IPS-20b (cell line): ENCODE measurements around the gene KCNC4.

ENCODE experiments used
- H3K27ac ChIP-seq: one replicate; pipeline ENCODE4 v1.5.1; 2013; ENCODE audit warnings: low read length
- H3K27me3 ChIP-seq: 2 replicates; pipeline ENCODE4 v1.6.1; 2013; ENCODE audit warnings: mild to moderate bottlenecking, low read length, inconsistent platforms; ENCODE audit not compliant: insufficient read depth
- H3K36me3 ChIP-seq: 2 replicates; pipeline ENCODE4 v1.6.1; 2013; ENCODE audit warnings: low read depth, mild to moderate bottlenecking, inconsistent platforms, low read length, moderate library complexity; ENCODE audit not compliant: insufficient read depth
- H3K4me1 ChIP-seq: 2 replicates; pipeline ENCODE4 v1.6.1; 2013; ENCODE audit warnings: mild to moderate bottlenecking, control low read depth, inconsistent platforms, low read length, moderate library complexity; ENCODE audit not compliant: insufficient read depth
- H3K4me3 ChIP-seq: 2 replicates; pipeline ENCODE4 v1.5.1; 2013; ENCODE audit warnings: mild to moderate bottlenecking, low read length, inconsistent platforms
- H3K9ac ChIP-seq: 2 replicates; pipeline ENCODE4 v1.6.1; 2013; ENCODE audit warnings: low read depth, mild to moderate bottlenecking, inconsistent platforms, low read length, moderate library complexity
- H3K9me3 ChIP-seq: 2 replicates; pipeline ENCODE4 v1.6.1; 2013; ENCODE audit warnings: mild to moderate bottlenecking, low read depth, low read length, inconsistent platforms; ENCODE audit not compliant: insufficient read depth

Gene KCNC4

DNA sequence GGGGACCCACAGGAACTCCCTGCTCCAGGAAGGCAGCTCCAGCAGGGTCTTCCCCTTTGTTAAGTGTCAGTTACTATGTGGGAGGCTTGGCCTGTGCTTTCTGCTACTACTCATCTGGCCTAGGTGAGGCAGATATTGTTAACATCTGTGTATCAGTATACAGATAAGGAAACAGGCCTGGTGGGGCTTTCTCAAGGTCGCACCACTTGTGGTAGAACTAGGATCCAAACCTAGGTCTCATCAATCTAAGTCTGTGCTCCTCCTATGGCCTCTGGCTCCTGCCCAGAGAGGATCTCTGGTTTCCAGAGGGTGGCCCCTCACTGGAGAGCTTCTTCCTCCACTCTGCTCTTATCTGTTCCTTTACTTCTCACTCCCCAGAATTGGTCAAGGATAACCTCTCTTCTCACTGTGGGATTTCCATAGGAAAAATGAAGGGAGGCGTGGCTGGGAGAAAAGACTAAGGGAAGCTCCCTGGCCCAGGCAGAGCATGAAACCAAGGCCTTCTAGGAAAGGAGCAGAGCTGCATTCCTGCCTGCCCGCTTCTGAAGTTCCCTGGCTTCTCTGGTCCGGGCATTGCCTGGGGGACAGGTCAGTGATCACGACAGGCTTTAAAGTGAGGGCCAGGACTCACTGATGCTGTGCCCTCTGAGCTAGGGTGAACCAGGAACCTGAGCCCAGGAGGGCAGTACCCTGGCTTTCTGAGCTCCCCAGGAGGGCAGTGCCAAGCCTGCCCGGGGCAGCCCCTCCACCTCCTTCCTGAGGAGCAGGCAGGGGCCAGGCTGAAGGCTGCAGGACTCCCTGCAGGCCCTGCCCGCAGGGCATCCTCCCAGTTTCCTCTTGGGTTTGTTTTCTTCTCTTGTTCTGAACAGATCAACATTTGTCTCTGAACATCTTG, 5.8 kb downstream of the KCNC4 start:
- no peaks in the 10 kb centered on the region for H3K36me3 ChIP-seq
- H3K4me1 ChIP-seq: peaks cover 16% of the 10 kb centered on the region; the same call in 1 of the 2 replicates

DNA sequence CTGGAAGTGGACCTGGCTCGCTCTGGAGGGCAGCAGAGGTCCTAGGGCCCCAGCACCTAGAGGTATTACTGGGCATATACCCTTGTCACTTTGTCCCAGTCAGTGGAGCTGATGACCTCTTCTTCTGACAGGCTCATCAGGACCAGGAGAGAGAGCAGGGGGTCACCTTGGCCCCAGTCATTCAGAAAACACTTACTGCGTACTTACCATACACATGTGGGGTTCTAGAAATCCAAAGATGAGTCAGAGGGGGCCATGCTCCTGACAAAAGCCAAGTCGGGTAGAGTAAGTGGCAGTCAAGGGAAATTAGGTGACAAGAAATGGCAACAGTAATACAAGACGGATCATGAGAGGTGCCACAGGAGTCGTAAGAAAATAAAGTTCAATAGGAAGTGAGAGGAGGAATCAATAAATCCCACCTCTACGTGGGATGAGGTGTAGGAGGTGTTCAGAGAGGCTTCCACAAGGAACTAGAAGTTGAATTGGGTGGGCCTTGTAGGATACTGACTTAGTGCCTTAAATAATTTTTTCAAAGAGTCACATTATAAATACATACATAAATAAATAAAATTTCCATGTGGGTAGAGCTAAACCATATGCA, 6.8 kb downstream of the KCNC4 start:
- H3K27me3 ChIP-seq: peaks cover 23% of the 10 kb centered on the region
- peaks cover 16% of the 10 kb centered on the region; the same call in 1 of the 2 replicates for H3K4me1 ChIP-seq
- no peak overlapping the region for H3K9ac ChIP-seq
- no peaks in the 10 kb centered on the region for H3K9me3 ChIP-seq
- H3K36me3 ChIP-seq: no peaks in the 10 kb centered on the region
- H3K4me3 ChIP-seq: no peak overlapping the region
- H3K27ac ChIP-seq: no peak overlapping the region

More for the DNA sequence above, 5.8 kb downstream of the KCNC4 start:
- Histone ChIP-seq H3K27me3 (peaks cover 34% of the 10 kb centered on the region), H3K9me3 (no peaks in the 10 kb centered on the region), H3K9ac (no peak overlapping the region), H3K4me3 (no peak overlapping the region), H3K27ac (no peak overlapping the region)

DNA sequence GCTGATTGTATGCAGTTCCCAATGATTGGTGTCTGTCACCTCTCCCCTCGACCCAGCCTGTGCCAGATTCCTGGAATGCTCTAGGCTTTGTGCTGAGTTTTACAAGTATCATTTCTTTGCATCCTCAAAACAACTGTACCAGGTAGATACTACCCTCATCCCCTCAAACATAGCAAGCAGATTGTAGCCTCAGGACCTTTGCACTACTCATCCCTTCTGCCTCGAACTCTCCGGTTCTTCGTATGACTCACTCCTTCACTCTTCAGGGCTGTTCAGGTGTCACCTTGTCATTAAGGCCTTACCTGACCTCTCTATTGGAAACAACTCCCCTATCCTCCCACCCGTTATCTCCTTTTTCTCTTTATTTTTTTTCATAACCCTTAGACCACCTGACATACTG, 8.0 kb downstream of the KCNC4 start:
- Histone ChIP-seq H3K36me3 (no peaks in the 10 kb centered on the region), H3K27me3 (peaks cover 11% of the 10 kb centered on the region), H3K4me1 (peaks cover 5% of the 10 kb centered on the region; the same call in 1 of the 2 replicates), H3K9me3 (no peaks in the 10 kb centered on the region), H3K9ac (no peak overlapping the region), H3K27ac (no peak overlapping the region), H3K4me3 (no peak overlapping the region)

DNA sequence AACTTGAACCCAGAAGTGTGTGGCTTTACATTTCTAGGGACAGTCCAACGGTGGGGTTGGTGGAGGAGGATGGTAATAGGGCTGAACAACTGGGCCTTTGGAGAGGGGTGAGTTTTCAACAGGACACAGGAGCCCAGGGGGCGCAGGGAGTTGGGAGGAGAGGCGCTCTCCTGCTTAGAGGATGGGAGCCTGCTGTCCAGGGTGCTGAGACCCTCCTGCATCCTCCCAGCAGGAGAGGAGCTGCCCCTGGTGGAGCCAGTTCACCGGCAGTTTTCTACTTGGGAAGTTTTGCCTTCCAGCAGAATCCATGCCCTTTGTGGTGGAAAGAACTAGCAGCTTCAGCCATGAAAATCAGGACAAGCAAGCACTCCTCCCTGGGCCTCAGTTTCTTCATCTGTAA, 8.6 kb downstream of the KCNC4 start:
- Histone ChIP-seq H3K27me3 (peaks cover 5% of the 10 kb centered on the region; the same call in 1 of the 2 replicates), H3K4me1 (no peaks in the 10 kb centered on the region), H3K9me3 (no peaks in the 10 kb centered on the region), H3K27ac (no peak overlapping the region), H3K36me3 (0 out of 2 replicates have a peak, but pooled peaks cover 4% of the 10 kb centered on the region), H3K4me3 (no peak overlapping the region), H3K9ac (no peak overlapping the region)

DNA sequence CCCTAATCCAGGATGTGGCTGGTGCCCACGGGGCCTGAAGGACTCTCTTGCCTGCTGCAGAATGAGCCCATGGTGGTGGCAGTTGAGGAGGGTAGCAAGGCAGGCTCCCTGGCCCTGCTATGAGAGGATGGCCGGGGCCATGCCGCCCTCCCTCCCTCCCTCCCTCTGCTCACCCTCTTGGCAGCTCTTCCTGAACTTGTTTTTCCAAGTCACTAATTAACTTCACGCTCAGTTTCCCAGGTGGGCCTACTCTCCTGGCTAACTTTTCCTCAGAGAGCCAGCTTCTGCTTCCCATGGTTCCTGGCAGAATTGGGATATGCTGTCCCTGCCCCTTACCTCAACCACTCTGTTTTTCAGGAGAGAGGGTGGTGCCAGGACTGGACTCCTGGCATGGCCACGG, 10.2 kb downstream of the KCNC4 start:
- H3K4me1 ChIP-seq: no peaks in the 10 kb centered on the region
- H3K9me3 ChIP-seq: no peaks in the 10 kb centered on the region
- no peak overlapping the region for H3K27ac ChIP-seq
- H3K27me3 ChIP-seq: no peaks in the 10 kb centered on the region
- 0 out of 2 replicates have a peak, but pooled peaks cover 11% of the 10 kb centered on the region for H3K36me3 ChIP-seq
- H3K4me3 ChIP-seq: no peak overlapping the region
- H3K9ac ChIP-seq: no peak overlapping the region

DNA sequence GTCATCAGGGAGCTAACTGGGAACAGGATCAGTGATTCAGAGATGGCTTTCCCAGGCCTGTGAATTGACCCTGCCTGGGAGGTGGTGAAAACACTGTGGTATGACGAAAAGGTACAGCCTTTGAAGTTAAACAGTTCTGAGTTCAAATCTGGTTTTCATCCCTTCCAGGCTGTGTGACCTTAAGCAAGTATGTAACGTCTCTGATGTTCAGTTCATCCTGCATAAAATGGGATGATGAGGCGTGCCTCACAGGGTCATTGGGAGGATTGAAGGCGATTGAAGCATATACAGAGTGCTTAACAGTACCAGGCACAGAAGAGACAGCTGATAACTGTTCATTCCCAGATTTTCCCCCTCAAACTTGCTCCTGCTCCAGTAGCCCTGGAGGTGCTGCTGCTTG, 11.0 kb downstream of the KCNC4 start:
- Histone ChIP-seq H3K27me3 (no peaks in the 10 kb centered on the region), H3K36me3 (0 out of 2 replicates have a peak, but pooled peaks cover 11% of the 10 kb centered on the region), H3K4me3 (no peak overlapping the region)

DNA sequence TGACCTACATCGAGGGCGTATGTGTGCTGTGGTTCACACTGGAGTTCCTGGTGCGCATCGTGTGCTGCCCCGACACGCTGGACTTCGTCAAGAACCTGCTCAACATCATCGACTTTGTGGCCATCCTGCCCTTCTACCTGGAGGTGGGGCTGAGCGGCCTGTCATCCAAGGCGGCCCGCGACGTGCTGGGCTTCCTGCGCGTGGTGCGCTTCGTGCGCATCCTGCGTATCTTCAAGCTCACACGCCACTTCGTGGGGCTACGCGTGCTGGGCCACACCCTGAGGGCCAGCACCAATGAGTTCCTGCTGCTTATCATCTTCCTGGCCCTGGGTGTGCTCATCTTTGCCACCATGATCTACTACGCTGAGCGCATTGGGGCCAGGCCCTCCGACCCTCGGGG, 13.0 kb downstream of the KCNC4 start:
- no peak overlapping the region for H3K27ac ChIP-seq
- H3K4me1 ChIP-seq: no peaks in the 10 kb centered on the region
- H3K9me3 ChIP-seq: no peaks in the 10 kb centered on the region
- no peaks in the 10 kb centered on the region for H3K27me3 ChIP-seq
- H3K9ac ChIP-seq: no peak overlapping the region
- H3K36me3 ChIP-seq: peaks cover 11% of the 10 kb centered on the region; the same call in 1 of the 2 replicates
- H3K4me3 ChIP-seq: no peak overlapping the region

More for the DNA sequence above, 11.0 kb downstream of the KCNC4 start:
- no peaks in the 10 kb centered on the region for H3K9me3 ChIP-seq
- H3K27ac ChIP-seq: no peak overlapping the region
- H3K9ac ChIP-seq: no peak overlapping the region
- H3K4me1 ChIP-seq: no peaks in the 10 kb centered on the region

DNA sequence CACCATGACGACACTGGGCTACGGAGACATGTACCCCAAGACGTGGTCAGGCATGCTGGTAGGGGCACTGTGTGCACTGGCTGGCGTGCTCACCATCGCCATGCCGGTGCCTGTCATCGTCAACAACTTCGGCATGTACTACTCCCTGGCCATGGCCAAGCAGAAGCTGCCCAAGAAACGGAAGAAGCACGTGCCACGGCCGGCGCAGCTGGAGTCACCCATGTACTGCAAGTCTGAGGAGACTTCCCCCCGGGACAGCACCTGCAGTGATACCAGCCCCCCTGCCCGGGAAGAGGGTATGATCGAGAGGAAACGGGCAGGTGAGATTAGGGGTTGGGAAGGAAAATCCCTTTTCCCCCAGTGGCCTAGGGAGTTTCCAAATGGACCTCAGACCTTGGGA, 13.5 kb downstream of the KCNC4 start:
- H3K9me3 ChIP-seq: no peaks in the 10 kb centered on the region
- no peak overlapping the region for H3K9ac ChIP-seq
- no peak overlapping the region for H3K27ac ChIP-seq
- H3K27me3 ChIP-seq: no peaks in the 10 kb centered on the region
- H3K4me1 ChIP-seq: no peaks in the 10 kb centered on the region
- peaks cover 11% of the 10 kb centered on the region; the same call in 1 of the 2 replicates for H3K36me3 ChIP-seq
- no peak overlapping the region for H3K4me3 ChIP-seq

DNA sequence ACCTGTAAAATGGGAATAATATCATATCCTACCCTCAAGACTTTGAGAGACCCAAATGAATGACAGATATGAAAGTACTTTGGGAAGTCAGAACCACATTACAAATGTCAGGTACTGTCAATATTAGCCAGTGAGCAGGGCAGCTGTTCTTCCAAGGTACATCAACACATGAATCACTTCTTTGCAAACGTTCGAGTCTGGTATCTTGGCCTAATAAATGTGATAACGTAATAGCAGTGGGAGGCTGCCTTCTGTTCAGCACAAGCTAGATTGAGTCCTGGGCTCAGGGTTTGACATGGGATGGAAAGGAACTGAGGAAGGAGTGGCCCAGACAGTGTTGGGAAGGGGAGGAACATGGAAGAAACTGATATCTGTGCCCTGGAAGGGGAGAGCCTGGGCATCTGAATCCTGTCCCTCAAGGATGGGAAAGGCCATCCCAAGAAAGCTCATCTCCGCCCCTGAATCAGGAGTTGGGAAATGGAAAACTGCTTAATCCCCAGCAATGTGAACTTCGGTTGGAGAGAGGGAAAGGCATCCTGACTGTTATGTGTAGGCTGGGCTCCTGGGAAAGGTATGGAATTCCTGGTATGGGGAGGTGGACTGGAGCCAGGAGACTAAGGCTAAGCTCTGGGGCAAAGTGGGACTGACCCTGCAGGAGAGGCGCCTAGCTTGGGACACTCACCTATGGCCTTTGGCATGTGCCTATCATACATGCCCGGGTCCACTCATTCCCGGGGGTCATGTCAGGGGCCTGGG, 14.3 kb downstream of the KCNC4 start:
- Histone ChIP-seq H3K4me3 (no peak overlapping the region), H3K27me3 (no peaks in the 10 kb centered on the region), H3K36me3 (peaks cover 11% of the 10 kb centered on the region; the same call in 1 of the 2 replicates), H3K9ac (no peak overlapping the region), H3K4me1 (no peaks in the 10 kb centered on the region), H3K27ac (no peak overlapping the region), H3K9me3 (no peaks in the 10 kb centered on the region)

DNA sequence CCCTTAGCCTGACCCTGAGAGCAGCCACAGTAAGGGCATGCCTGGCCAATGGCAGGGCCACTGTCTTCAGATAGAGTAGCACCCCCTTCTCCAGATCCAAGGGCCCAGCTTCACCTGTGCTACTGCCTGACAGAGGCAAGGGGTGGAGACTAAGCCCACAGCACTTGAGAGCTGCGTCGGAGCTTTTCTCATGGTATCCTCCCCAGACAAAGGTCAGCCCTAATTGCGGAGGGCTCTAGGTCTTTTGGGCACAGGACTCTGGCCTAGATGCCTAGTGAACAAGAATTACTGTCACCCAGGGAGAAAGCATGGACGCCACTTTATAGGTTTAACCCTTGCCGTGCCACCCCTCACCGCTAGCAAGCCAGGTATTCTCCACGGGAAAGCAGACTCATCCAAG, 15.1 kb downstream of the KCNC4 start:
- Histone ChIP-seq H3K9me3 (no peaks in the 10 kb centered on the region), H3K36me3 (peaks cover 11% of the 10 kb centered on the region; the same call in 1 of the 2 replicates), H3K27ac (no peak overlapping the region), H3K27me3 (no peaks in the 10 kb centered on the region), H3K9ac (no peak overlapping the region), H3K4me1 (no peaks in the 10 kb centered on the region), H3K4me3 (no peak overlapping the region)

DNA sequence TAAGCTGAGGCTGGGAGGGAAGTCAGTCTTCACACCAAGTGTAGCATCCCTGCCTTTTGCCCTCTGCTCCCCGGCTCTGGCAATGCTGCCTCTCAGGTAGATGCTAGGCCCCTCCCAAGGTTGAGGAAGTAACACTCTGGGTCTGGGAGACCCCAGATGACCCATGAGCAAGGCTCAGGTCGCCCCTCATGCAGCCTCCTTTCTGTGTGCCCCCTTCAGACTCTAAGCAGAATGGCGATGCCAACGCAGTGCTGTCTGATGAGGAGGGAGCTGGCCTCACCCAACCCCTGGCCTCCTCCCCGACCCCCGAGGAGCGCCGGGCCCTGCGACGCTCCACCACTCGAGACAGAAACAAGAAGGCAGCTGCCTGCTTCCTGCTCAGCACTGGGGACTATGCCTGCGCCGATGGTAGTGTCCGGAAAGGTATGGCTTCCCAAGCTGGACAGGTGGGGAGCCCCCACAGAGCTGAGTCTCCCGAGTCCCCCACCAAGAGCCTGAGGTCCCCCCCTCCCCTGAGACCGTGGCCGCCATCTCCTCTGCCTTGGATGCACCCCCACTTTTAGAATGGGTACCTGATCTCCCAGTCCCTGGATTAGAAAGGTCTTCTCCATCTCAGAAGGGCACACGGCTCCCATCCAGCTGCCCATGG, 15.8 kb downstream of the KCNC4 start:
- H3K9me3 ChIP-seq: no peaks in the 10 kb centered on the region
- H3K4me3 ChIP-seq: no peak overlapping the region
- no peak overlapping the region for H3K27ac ChIP-seq
- H3K4me1 ChIP-seq: no peaks in the 10 kb centered on the region
- no peaks in the 10 kb centered on the region for H3K27me3 ChIP-seq
- peaks cover 11% of the 10 kb centered on the region; the same call in 1 of the 2 replicates for H3K36me3 ChIP-seq
- no peak overlapping the region for H3K9ac ChIP-seq
